HCT116 (cell line): ENCODE measurements around the gene ZNF248. TPM values are rescaled to one million over a fixed set of nuclear protein-coding genes. Genes with fewer than 3 reads are reported as not detected.

Source experiments
- ATAC-seq: fragments of 200-7000 bp; cut with Tn5 transposase; 2 replicates; pipeline ENCODE4 v1.9.1; 2020; ENCODE audit warnings: mild to moderate bottlenecking, moderate library complexity
- BruUV-seq: library from RNA; stranded (reverse); fragments of 400-500 nt; replicated peaks from 2 replicates; lab custom pipeline; 2021; lab: Mats Ljungman, UMichigan
- CTCF ChIA-PET: fragments of 300-600 bp; sonication (Branson Sonifier 250); formaldehyde crosslinking; loops from one replicate; lab custom pipeline; 2021; ENCODE audit warnings: antibody characterized with exemption; lab: Charles Lee
- POLR2A ChIA-PET: fragments of 300-600, 350-600 bp; sonication (Branson Sonifier 250); formaldehyde crosslinking; loops from one replicate; lab custom pipeline; 2021; ENCODE audit warnings: antibody characterized with exemption; lab: Charles Lee
- RAD21 ChIA-PET, 2 experiments: fragments of 300-600 bp; sonication (Branson Sonifier 250); formaldehyde crosslinking; loops; one replicate each; lab custom pipeline; 2023; ENCODE audit warnings: low total read pairs in 2 of 2; ENCODE audit not compliant: uncharacterized antibody in 2 of 2, unreplicated experiment in 2 of 2, low non-redundant PET in 1 of 2; lab: Charles Lee
- DNase-seq: peaks from one replicate; pipeline ENCODE4 v3.0.0-alpha.2; 2010; ENCODE audit warnings: low read depth, low spot score
- H2AFZ ChIP-seq: fragments of 200-600 bp; shearing (Covaris generic), sonication (generic); 2 replicates; pipeline ENCODE4 v1.6.1; 2017; ENCODE audit warnings: low read depth, mixed run types, mixed read lengths, antibody characterized with exemption, low read length; ENCODE audit not compliant: poor library complexity, severe bottlenecking
- H3K27ac ChIP-seq: 2 replicates; pipeline ENCODE4 v1.5.1; 2012; ENCODE audit warnings: low read depth, low read length
- H3K27me3 ChIP-seq: fragments of 200-600 bp; sonication (generic); 2 replicates; pipeline ENCODE4 v1.6.1; 2016; ENCODE audit warnings: mixed run types, low read length, mixed read lengths; ENCODE audit not compliant: insufficient read depth
- H3K36me3 ChIP-seq, 2 experiments: fragments of 200-500 bp in 1 of 2; fragments of 200-600 bp in 1 of 2; sonication (Bioruptor generic) in 1 of 2; sonication (generic) in 1 of 2; 2 replicates each; pipeline versions ENCODE4 v1.5.1 to v1.6.1; 2014 to 2016; ENCODE audit warnings: low read length in 2 of 2, inconsistent platforms in 1 of 2, mixed read lengths in 1 of 2, mixed run types in 1 of 2; ENCODE audit not compliant: insufficient read depth in 2 of 2, control insufficient read depth in 1 of 2
- H3K4me1 ChIP-seq, 2 experiments: fragments of 200-600 bp in 1 of 2; sonication (generic) in 1 of 2; 2 replicates each; pipeline versions ENCODE4 v1.5.1 to v1.6.1; 2012 to 2017; ENCODE audit warnings: low read length in 2 of 2, inconsistent platforms in 1 of 2, mild to moderate bottlenecking in 1 of 2, mixed read lengths in 1 of 2, mixed run types in 1 of 2, moderate library complexity in 1 of 2; ENCODE audit not compliant: insufficient read depth in 2 of 2, control insufficient read depth in 1 of 2
- H3K4me2 ChIP-seq: fragments of 200-600 bp; sonication (generic); 2 replicates; pipeline ENCODE4 v1.6.1; 2017; ENCODE audit warnings: mixed run types, low read length, mixed read lengths
- H3K4me3 ChIP-seq, 2 experiments: fragments of 200-600 bp in 1 of 2; sonication (generic) in 1 of 2; replicated peaks in 1 of 2; 2 replicates each; pipeline ENCODE4 v1.5.1; 2011 to 2016; ENCODE audit warnings: low read length in 2 of 2, control low read depth in 1 of 2, low read depth in 1 of 2, mild to moderate bottlenecking in 1 of 2, mixed read lengths in 1 of 2, mixed run types in 1 of 2
- H3K79me2 ChIP-seq: fragments of 200-600 bp; sonication (generic); 2 replicates; pipeline ENCODE4 v1.6.1; 2017; ENCODE audit warnings: mild to moderate bottlenecking, mixed run types, low read length, moderate library complexity, mixed read lengths; ENCODE audit not compliant: insufficient read depth
- H3K9ac ChIP-seq: fragments of 200-600 bp; sonication (generic); 2 replicates; pipeline ENCODE4 v1.6.1; 2016; ENCODE audit warnings: low read length, mixed read lengths
- H3K9me2 ChIP-seq: fragments of 200-600 bp; sonication (generic), shearing (Covaris generic); 2 replicates; pipeline ENCODE4 v1.6.1; 2017; ENCODE audit warnings: mixed run types, mild to moderate bottlenecking, moderate library complexity; ENCODE audit not compliant: insufficient read depth
- H3K9me3 ChIP-seq, 2 experiments: fragments of 200-500 bp in 1 of 2; fragments of 200-600 bp in 1 of 2; sonication (Bioruptor generic) in 1 of 2; sonication (generic) in 1 of 2; 2 replicates each; pipeline ENCODE4 v1.6.1; 2014 to 2017; ENCODE audit warnings: low read length in 2 of 2, mixed read lengths in 2 of 2, inconsistent platforms in 1 of 2, low read depth in 1 of 2, mild to moderate bottlenecking in 1 of 2, mixed run types in 1 of 2, moderate library complexity in 1 of 2; ENCODE audit not compliant: control insufficient read depth in 1 of 2, insufficient read depth in 1 of 2
- H4K20me1 ChIP-seq: fragments of 200-600 bp; sonication (generic), shearing (Covaris generic); 2 replicates; pipeline ENCODE4 v1.6.1; 2017; ENCODE audit warnings: mixed run types, mild to moderate bottlenecking, moderate library complexity; ENCODE audit not compliant: insufficient read depth
- CBX3 ChIP-seq: IDR thresholded peaks from 2 replicates; pipeline ENCODE4 v1.6.1; 2012; ENCODE audit warnings: low read depth
- FOSL1 ChIP-seq: IDR thresholded peaks from 2 replicates; pipeline ENCODE4 v1.6.1; 2012; ENCODE audit warnings: low read depth
- JUND ChIP-seq: IDR thresholded peaks from 2 replicates; pipeline ENCODE4 v1.6.1; 2012
- SP1 ChIP-seq: IDR thresholded peaks from 2 replicates; pipeline ENCODE4 v1.6.1; 2012; ENCODE audit warnings: low read depth
- intact Hi-C: fragments of 100-400 bp; cut with micrococcal nuclease; formaldehyde crosslinking; loops from 2 replicates; pipeline ENCODE4 v1.10.0; 2022
- total RNA-seq: library from RNA; stranded (reverse); gene quantifications from one replicate; pipeline ENCODE4 v1.2.1, GENCODE V29; 2021; ENCODE audit not compliant: unreplicated experiment
- TF ChIP-seq, protein P1 (sequence below): IDR thresholded peaks from 2 replicates; pipeline ENCODE4 v1.6.1; 2012; ENCODE audit warnings: low read depth

The ZNF248 gene
- total RNA-seq, 1 experiment from 2014 or later: 6.2 TPM

DNA sequence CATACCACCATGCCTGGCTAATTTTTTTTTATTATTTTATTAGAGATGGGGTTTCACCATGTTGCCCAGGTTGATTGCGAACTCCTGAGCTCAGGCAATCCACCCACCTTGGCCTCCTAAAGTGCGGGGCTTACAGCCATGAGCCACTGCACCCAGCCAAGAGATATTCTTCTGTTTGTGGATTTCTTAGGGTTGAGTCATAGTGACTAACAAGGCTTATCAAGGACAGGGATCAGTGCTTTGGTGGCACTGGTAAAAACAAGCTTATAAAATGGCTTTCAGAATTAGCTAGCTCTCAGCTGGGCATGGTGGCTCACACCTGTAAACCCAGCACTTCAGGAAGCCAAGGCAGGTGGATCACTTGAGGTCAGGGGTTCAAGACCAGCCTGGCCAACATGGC, 122.4 kb downstream of the ZNF248 start:
- POLR2A ChIA-PET: no interaction called here
- H3K27me3 ChIP-seq: no peaks in the 10 kb centered on the region
- no peaks in the 10 kb centered on the region for H3K9me3 ChIP-seq
- DNase-seq (peak; percentile 54), ATAC-seq (peak; percentile 66)
- no peaks in the 10 kb centered on the region for H3K79me2 ChIP-seq
- peak; percentile 33; the same call in 1 of the 2 replicates for TF ChIP-seq JUND
- TF ChIP-seq, protein P1, sequence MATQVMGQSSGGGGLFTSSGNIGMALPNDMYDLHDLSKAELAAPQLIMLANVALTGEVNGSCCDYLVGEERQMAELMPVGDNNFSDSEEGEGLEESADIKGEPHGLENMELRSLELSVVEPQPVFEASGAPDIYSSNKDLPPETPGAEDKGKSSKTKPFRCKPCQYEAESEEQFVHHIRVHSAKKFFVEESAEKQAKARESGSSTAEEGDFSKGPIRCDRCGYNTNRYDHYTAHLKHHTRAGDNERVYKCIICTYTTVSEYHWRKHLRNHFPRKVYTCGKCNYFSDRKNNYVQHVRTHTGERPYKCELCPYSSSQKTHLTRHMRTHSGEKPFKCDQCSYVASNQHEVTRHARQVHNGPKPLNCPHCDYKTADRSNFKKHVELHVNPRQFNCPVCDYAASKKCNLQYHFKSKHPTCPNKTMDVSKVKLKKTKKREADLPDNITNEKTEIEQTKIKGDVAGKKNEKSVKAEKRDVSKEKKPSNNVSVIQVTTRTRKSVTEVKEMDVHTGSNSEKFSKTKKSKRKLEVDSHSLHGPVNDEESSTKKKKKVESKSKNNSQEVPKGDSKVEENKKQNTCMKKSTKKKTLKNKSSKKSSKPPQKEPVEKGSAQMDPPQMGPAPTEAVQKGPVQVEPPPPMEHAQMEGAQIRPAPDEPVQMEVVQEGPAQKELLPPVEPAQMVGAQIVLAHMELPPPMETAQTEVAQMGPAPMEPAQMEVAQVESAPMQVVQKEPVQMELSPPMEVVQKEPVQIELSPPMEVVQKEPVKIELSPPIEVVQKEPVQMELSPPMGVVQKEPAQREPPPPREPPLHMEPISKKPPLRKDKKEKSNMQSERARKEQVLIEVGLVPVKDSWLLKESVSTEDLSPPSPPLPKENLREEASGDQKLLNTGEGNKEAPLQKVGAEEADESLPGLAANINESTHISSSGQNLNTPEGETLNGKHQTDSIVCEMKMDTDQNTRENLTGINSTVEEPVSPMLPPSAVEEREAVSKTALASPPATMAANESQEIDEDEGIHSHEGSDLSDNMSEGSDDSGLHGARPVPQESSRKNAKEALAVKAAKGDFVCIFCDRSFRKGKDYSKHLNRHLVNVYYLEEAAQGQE: no peak
- 0 out of 2 replicates have a peak, but pooled peaks have one; percentile 15 for TF ChIP-seq CBX3
- peak; percentile 54; the same call in 1 of the 2 replicates for TF ChIP-seq FOSL1
- TF ChIP-seq SP1: 0 out of 2 replicates have a peak, but pooled peaks have one; percentile 16
- TF ChIP-seq, all 23 proteins: peak for 4
- H3K4me3 ChIP-seq: no peak overlapping the region
- H2AFZ ChIP-seq: no peak overlapping the region
- no peaks in the 10 kb centered on the region for H3K9me2 ChIP-seq
- ChIA-PET RAD21 (no interaction called here), CTCF (no interaction called here)
- intact Hi-C loops: no loop called here
- H3K4me2 ChIP-seq: peak overlapping the region; percentile 47
- no peak overlapping the region for H3K27ac ChIP-seq
- H3K4me1 ChIP-seq: peaks cover 0 to 10% of the 10 kb centered on the region in 2 experiments; a peak in 2 of 4 replicates
- no TSS peak for BruUV-seq
- no peak overlapping the region for H3K9ac ChIP-seq
- no peaks in the 10 kb centered on the region for H3K36me3 ChIP-seq
- H4K20me1 ChIP-seq: no peaks in the 10 kb centered on the region

Other genes starting within 250 kb of the ZNF248 start
- 4.6 TPM for gene ZNF25, start 119.0 kb upstream of the ZNF248 start, total RNA-seq
- 21.2 TPM for gene ZNF33A, start 153.1 kb upstream of the ZNF248 start, total RNA-seq
- gene ZNF37A, start 236.7 kb upstream of the ZNF248 start, total RNA-seq: 18.5 TPM